Muscle of back (tissue), 11 donors: ENCODE data around the gene LMLN. TPM values are rescaled to one million over a fixed set of nuclear protein-coding genes. Genes with fewer than 3 reads are reported as not detected.
A peak's percentile ranks its signal among the peaks of the same experiment; 100 is the strongest.
"Not testable (repeated sequence)": the region's sequence is repeated elsewhere in the genome, so short reads cannot be mapped to it uniquely, and the experiment has no call there.

Source experiments
- DNase-seq, 3 donors: peaks; one replicate each; pipeline versions ENCODE4 v3.0.0 to v3.0.0-alpha.2; 2013
- polyA plus RNA-seq, 10 donors: library from polyadenylated mRNA; unstranded; fragments of 120-200 nt; gene quantifications; one replicate each; pipeline ENCODE4 v1.2.1, GENCODE V29; 2013; ENCODE audit not compliant: insufficient read length in 10 of 10

Gene LMLN
- polyA plus RNA-seq, 10 donors, result 2.6 to 5.4 (median 3.4) TPM

DNA sequence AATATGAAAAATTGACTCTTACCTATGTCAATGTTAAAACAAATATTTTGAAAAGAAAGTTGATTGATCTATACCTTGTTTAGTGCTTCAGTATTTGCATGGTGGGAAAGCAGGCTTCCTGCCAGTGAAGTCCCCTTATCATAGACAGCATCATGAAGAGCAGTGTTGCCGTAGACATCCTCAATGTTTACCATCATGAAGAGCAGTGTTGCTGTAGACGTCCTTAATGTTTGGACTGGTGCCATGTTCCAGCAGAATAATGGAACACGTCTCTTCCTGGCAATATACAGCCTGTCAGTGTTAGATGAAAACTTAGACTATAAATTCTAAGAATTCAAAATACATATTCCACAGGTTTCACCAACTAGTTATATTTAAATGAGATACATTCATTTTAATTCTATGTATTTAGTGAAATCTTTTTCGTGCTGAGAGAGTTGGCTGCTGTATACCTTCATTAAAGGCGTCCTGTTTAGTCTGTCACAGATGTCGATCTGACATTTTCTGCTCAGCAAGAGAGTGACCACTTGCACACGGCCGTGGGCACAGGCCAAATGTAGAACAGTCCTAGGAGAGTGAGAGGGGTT, 116.8 kb downstream of the LMLN start:
- no peak for DNase-seq

DNA sequence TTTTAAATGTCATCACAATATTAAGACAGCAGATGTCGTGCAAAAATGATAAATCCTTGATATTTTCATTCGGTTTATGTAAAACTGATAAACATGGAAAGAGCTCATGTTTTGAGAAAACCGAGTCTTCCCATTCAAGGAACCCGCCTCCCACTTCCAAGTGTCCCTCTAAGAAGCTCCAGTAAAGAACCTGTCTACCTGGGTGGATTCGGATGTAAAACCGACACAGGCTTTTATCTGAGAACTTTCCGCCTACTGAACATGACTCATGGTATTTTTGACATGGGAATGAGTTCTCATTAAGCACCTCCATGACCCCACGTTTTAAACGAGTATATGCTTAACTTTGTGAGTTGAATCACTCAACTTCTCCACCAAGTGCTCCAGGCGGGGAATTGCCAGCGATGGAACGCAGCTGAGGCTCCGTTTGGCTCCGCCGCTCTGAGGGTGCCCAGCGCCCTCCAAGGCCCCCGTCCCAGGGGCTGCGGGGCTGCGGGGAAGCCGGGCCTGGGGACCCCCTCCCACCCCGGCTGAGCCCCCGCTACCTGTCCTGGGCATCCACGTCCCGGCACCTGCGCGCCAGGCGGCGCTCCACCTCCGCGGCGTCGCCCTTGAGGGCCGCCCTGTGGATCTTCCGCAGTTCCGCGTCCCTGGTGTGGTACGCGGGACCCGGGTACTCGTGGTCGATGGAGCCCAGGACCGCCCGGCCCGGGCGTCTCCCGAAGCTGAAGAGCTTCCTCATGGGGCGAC, 119.9 kb downstream of the LMLN start:
- peak in 1 of 3 donors; percentile 14 for DNase-seq

DNA sequence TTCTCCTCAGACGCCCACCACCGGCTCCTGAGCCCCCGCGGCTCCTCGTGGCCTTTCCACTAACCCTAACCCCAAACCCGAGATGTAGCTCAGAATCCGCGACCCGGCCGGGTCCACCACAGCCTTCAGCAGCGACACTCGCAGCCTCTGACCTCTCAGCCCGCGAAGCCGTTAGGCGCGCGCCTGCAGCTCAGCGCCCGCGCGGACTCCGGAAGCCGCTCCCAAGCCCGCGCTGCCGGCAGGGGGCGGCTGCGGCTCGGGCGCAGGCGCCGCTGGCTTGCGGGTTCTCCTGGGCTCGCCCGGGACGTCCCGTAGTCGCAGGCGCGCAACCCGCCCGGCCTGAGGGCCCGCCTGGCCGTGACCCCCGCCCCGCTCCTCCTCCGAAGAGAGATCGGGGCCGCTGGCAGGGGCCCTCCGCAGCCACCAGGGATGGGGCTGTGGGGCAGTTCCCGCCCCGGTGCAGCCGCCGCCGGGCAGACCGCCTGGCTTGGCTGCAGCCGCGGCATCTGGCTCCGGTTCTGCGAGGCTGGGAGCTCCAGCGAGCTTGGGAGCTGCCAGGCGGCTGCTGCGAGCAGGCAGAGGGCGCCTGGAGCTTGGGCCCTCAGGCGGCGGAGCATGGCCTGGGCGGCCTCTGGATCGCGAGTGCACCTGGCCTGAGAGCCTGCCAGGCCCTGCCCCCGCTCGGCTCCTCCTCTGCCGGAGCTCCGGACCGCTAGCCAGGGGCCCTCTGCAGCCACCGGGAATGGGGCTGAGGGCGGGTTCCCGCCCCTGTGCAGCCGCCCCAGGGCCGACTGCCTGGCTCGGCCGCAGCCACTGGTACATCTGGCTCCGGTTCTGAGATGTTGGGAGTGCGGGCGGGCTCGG, 120.7 kb downstream of the LMLN start:
- DNase-seq, result peak; percentile 52 to 82 (median 68)

DNA sequence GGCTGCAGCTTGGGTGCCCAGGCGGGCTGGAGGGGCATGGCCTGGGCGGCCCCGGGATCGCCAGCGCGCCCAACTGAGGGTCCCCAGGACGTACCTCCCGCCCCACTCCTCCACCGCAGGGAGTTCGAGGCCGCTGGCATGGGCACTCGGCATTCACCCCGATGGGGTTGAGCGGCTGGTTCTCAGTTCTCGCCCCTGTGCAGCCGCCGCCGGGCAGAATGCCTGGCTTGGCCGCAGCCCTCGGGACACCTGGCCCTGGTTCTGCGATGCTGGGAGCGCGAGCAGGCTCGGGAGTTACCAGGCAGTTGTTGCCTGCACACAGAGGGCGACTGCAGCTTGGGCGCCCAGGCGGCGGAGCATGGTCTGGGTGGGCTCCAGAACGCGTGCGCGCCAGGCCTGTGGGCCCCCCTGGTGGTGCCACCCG, 121.4 kb downstream of the LMLN start:
- DNase-seq, result no peak

DNA sequence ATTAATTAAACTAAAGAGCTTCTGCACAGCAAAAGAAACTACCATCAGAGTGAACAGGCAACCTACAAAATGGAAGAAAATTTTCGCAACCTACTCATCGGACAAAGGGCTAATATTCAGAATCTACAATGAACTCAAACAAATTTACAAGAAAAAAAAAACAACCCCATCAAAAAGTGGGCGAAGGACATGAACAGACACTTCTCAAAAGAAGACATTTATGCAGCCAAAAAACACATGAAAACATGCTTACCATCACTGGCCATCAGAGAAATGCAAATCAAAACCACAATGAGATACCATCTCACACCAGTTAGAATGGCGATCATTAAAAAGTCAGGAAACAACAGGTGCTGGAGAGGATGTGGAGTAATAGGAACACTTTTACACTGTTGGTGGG, 122.2 kb downstream of the LMLN start:
- not testable (repeated sequence) for DNase-seq

DNA sequence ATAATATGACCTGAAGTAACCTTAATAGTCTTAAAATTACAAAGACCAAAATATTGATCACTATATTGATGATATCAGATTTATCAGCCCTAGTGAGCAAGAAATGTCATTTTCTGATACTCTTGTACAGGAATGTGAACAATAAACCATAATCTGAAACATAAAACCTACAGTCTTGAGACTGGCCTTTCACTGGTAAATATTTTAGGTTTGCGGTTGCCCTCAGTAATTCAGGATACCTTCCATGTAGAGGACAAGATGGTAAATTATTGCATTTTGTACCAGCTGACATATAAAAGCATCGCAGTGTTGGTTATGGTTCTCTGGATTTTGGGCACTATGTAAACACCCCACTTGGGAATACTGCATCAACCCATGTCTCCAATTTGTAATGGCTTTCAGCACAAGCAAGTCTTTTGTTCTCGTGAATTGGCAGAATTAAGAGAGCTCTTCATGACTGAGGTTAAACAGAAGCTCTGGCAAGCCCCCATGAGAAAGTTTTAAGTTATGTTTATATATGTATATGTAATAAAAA, 128.5 kb downstream of the LMLN start:
- no peak for DNase-seq

DNA sequence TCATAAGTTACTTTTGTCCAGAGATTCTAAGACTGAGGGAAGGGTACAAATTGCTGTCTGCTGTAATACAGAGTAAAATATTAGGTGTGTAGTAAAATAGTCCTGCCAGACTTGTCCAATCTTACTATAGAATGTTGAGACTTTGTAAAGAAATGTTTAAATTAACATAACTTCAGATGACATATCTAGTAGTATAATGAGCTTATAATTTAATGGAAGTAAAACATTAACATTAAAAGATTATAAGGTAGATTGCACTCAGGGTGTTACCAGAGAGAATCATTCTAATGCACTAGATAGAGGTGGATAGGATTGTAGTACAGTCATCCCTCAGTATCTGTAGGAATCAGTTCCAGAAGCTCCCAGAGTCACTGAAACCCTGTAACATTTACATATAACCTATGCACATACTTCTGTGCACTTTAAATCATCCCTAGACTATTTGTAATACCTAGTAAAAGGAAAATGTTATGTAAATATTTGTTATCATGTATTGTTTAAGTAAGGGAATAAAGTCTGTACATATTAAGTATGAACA, 130.8 kb downstream of the LMLN start:
- DNase-seq, result no peak

DNA sequence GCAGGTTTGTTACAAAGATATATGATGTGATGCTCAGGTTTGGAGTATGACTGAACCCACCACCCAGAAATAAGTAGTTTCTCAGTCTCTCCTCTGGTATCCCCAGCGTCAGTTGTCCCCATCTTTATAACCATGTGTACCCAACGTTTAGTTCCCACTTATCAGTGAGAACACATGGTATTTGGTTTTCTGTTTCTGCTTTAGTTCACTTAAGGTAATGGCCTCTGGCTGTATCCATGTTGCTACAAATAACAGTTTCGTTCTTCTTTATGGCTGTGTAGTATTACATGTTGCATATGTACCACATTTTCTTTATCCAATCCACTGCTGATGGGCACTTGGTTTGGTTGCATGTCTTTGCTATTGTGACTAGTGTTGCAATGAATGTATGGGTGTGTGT, 132.3 kb downstream of the LMLN start:
- no peak for DNase-seq

DNA sequence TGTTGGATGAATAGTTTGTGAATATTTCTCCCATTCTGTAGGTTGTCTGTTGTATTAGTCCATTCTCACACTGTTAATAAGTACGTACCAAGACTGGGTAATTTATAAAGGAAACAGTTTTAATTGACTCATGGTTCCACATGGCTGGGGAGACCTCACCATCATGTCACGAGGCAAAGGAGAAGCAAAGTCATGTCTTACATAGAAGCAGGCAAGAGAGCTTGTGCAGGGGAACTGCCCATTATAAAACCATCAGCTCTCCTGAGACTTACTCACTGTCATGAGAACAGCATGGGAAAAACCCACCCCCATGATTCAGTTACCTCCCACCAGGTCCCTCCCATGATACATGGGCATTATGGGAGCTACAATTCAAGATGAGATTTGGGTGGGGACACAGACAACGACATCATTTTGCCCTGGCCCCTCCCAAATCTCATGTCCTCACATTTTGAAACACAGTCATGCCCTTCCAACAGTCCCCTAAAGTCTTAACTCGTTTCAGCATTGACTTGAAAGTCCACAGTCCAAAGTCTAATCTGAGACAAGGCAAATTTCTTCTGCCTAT, 133.2 kb downstream of the LMLN start:
- DNase-seq, result no peak

Other genes starting within 250 kb of the LMLN start
- gene RUBCN, start 223.3 kb upstream of the LMLN start, polyA plus RNA-seq, result 10 to 100 TPM in 2 of 10 donors, 1 to 10 TPM in 8; 6.6 to 13.8 (median 8.5) TPM
- 10 to 100 TPM; 60.1 to 85.7 (median 74.7) TPM for gene FYTTD1, start 210.3 kb upstream of the LMLN start, polyA plus RNA-seq
- gene LRCH3, start 169.0 kb upstream of the LMLN start, polyA plus RNA-seq, result 10 to 100 TPM; 18.0 to 49.0 (median 28.0) TPM
- gene RPL35A, start 10.0 kb upstream of the LMLN start, polyA plus RNA-seq, result 1,000 to 10,000 TPM; 1,727 to 2,176 (median 1,933) TPM